Esophagus muscularis mucosa (tissue), 4 donors: ENCODE results near the gene ARAF. TPM values are rescaled to one million over a fixed set of nuclear protein-coding genes. Genes with fewer than 3 reads are reported as not detected.

Experiments used
- DNase-seq: peaks from one replicate; pipeline ENCODE4 v3.0.0-alpha.2; 2017; ENCODE audit errors: extremely low spot score
- H3K27ac ChIP-seq, 4 donors: fragments of 200-600 bp; sonication (generic); replicated peaks in 1 of 4; 1 replicate in 3 of 4; 2 replicates in 1 of 4; pipeline ENCODE4 v1.5.1; 2016 to 2019; ENCODE audit warnings: mild to moderate bottlenecking in 1 of 4
- H3K27me3 ChIP-seq, 4 donors: fragments of 200-600 bp; sonication (generic); one replicate each; pipeline versions ENCODE4 v1.5.1 to v1.6.0; 2016 to 2019
- H3K36me3 ChIP-seq, 4 donors: fragments of 200-600 bp; sonication (generic); one replicate each; pipeline ENCODE4 v1.5.1; 2016 to 2019
- H3K4me1 ChIP-seq, 4 donors: fragments of 200-600 bp; sonication (generic); one replicate each; pipeline ENCODE4 v1.5.1; 2016 to 2019
- H3K4me3 ChIP-seq, 4 donors: fragments of 200-600 bp; sonication (generic); 1 replicate in 2 of 4; 2 replicates in 2 of 4; pipeline ENCODE4 v1.5.1; 2016 to 2019; ENCODE audit warnings: mild to moderate bottlenecking in 4 of 4, moderate library complexity in 1 of 4
- H3K9me3 ChIP-seq, 4 donors: fragments of 200-600 bp; sonication (generic); 1 replicate in 3 of 4; 2 replicates in 1 of 4; pipeline ENCODE4 v1.5.1; 2016 to 2019
- EP300 ChIP-seq: sonication (generic); formaldehyde crosslinking; IDR thresholded peaks from one replicate; pipeline ENCODE4 v1.6.1; 2017; ENCODE audit warnings: antibody characterized with exemption
- POLR2A ChIP-seq: fragments of 450-650 bp; IDR thresholded peaks from one replicate; pipeline ENCODE4 v1.6.1; 2017; ENCODE audit warnings: antibody characterized with exemption, moderate library complexity, mild to moderate bottlenecking, low read depth
- POLR2AphosphoS5 ChIP-seq, 2 donors: sonication (generic); formaldehyde crosslinking; IDR thresholded peaks; one replicate each; pipeline ENCODE4 v1.6.1; 2017; ENCODE audit warnings: antibody characterized with exemption in 2 of 2
- WGBS: methylation state at CpG from one replicate; pipeline ENCODE4 v1.1.5; 2018; 5-methylcytosine and 5-hydroxymethylcytosine counted together
- intact Hi-C: fragments of 100-400 bp; cut with DNase I; formaldehyde crosslinking; loops from one replicate; pipeline ENCODE4 v1.15.1; 2023
- total RNA-seq, 4 donors: library from RNA; depleted of rRNA; stranded (reverse); fragments of >200 nt; gene quantifications; one replicate each; pipeline versions ENCODE4 v1.1.0 to v1.2.1, GENCODE V29; 2016
- TF ChIP-seq, protein P1 (sequence below), 3 experiments: fragments of 200-600 bp in 2 of 3; fragments of 450-650 bp in 1 of 3; sonication (generic) in 2 of 3; IDR thresholded peaks; one replicate each; pipeline ENCODE4 v1.5.1; 2017 to 2019; ENCODE audit warnings: antibody characterized with exemption in 3 of 3, mild to moderate bottlenecking in 2 of 3, moderate library complexity in 1 of 3

The ARAF gene
- total RNA-seq, 4 donors from 2014 or later = 39.3 to 49.6 (median 42.8) TPM

DNA sequence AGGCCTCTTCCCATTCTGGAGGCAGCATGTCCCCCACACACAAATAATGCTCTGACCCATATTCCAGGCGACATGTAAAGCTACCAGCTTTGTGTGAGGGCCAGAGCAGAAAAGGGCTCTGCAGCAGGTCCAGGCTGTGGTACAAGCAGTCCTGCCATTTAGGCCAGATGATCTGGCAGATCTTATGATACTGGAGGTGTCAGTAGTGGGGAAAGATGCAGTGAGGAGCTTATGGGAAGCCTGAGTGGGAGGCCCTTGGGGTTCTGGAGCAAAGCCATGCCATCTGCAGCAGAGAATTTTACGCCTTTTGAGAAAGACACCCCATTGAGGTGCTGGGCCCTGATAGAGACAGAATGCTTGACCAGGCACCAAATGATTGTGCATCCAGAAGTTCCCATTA, 50.9 kb downstream of the ARAF start:
- Histone ChIP-seq H3K36me3 (no peaks in the 10 kb centered on the region), H3K4me3 (no peak overlapping the region), H3K4me1 (no peaks in the 10 kb centered on the region), H3K9me3 (no peaks in the 10 kb centered on the region), H3K27ac (no peak overlapping the region), H3K27me3 (no peaks in the 10 kb centered on the region)
- intact Hi-C loops = no loop called here
- DNase-seq = no peak
- TF ChIP-seq POLR2AphosphoS5 (IDR thresholded peaks at IDR 0.05) (no peak), EP300 (no peak), POLR2A (no peak)
- TF ChIP-seq, protein P1, sequence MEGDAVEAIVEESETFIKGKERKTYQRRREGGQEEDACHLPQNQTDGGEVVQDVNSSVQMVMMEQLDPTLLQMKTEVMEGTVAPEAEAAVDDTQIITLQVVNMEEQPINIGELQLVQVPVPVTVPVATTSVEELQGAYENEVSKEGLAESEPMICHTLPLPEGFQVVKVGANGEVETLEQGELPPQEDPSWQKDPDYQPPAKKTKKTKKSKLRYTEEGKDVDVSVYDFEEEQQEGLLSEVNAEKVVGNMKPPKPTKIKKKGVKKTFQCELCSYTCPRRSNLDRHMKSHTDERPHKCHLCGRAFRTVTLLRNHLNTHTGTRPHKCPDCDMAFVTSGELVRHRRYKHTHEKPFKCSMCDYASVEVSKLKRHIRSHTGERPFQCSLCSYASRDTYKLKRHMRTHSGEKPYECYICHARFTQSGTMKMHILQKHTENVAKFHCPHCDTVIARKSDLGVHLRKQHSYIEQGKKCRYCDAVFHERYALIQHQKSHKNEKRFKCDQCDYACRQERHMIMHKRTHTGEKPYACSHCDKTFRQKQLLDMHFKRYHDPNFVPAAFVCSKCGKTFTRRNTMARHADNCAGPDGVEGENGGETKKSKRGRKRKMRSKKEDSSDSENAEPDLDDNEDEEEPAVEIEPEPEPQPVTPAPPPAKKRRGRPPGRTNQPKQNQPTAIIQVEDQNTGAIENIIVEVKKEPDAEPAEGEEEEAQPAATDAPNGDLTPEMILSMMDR (IDR thresholded peaks at IDR 0.05) = no peak
- WGBS = 80% methylated on average over 2 of the region's 2 CpGs

DNA sequence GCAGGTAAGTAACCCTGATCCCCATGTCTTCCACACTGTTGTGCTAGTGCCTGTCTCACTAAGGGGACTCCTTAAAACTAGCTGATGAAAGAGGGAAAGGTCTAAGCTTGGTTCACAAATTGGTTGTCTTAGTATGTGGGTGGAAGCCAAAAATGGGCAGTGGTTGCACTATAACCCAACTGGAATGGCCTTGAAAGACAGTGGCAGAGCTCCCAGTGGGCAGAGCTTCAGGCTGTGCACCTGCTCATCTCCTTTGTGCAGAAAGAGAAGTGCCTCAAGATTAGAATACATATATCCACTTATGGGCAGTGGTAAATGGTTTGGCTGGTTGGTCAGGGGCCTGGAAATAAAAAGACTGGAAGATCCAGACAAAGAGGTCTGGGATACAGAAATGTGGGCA, 51.4 kb downstream of the ARAF start:
- Histone ChIP-seq H3K27ac (no peak overlapping the region), H3K27me3 (no peaks in the 10 kb centered on the region), H3K4me3 (no peak overlapping the region), H3K4me1 (no peaks in the 10 kb centered on the region), H3K36me3 (no peaks in the 10 kb centered on the region), H3K9me3 (no peaks in the 10 kb centered on the region)
- intact Hi-C loops = no loop called here
- DNase-seq = no peak
- no peak for TF ChIP-seq POLR2A
- TF ChIP-seq EP300 = no peak
- TF ChIP-seq, protein P1 (IDR thresholded peaks at IDR 0.05) = no peak
- TF ChIP-seq POLR2AphosphoS5 (IDR thresholded peaks at IDR 0.05) = no peak

DNA sequence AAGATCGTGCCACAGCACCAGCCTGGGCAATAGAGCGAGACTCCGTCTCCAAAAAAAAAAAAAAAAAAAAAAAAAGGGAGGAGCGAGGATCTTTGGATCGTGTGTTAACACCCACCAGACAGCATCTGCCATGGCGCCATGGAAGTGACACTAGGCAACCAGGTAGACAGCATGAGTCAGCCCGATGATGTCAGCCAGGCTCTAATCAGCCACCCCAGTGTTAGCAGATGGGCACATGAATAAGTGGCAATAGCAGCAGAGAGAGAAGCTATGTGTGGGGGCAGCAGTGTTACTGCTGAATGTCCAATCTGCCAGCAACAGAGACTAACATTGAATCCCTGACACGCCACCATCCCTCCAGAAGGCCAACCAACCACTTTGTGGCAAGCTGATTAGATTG, 52.1 kb downstream of the ARAF start:
- Histone ChIP-seq H3K27ac (no peak overlapping the region), H3K9me3 (no peaks in the 10 kb centered on the region), H3K4me3 (no peak overlapping the region), H3K36me3 (no peaks in the 10 kb centered on the region), H3K27me3 (no peaks in the 10 kb centered on the region), H3K4me1 (no peaks in the 10 kb centered on the region)
- intact Hi-C loops = no loop called here
- DNase-seq = no peak
- TF ChIP-seq EP300 (no peak), POLR2AphosphoS5 (IDR thresholded peaks at IDR 0.05) (no peak), POLR2A (no peak)
- TF ChIP-seq, protein P1 (IDR thresholded peaks at IDR 0.05) = no peak
- WGBS = 82% methylated on average over 8 of the region's 8 CpGs

DNA sequence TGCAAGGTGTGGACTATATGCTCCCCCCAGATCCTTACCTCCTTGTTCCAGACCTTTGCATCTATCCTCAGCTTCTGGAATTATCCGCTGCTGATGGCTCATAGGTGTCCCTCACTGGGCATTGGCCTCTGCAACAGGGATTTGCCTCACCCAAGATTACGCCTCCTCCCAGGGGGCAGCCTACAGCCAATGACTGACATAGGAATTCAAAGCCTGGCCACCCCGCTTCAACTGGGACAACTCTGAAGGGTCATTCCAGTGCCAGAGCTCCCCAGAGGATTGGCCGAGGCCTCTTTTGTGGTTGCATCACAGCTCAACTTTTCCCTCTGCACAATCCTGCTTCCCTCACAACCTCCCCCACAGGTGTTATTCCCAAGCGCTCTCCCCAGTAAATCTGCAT, 53.6 kb downstream of the ARAF start:
- H3K27me3 ChIP-seq = peaks cover 0 to 5% (median 0%) of the 10 kb centered on the region in 4 donors
- DNase-seq = no peak
- H3K36me3 ChIP-seq = no peaks in the 10 kb centered on the region
- TF ChIP-seq POLR2AphosphoS5 (IDR thresholded peaks at IDR 0.05) = no peak
- no peak for TF ChIP-seq POLR2A
- TF ChIP-seq, protein P1 (IDR thresholded peaks at IDR 0.05) = no peak
- TF ChIP-seq EP300 = no peak
- H3K4me3 ChIP-seq = no peak overlapping the region
- intact Hi-C loops = no loop called here
- peaks cover 3 to 6% (median 5%) of the 10 kb centered on the region in 4 donors for H3K4me1 ChIP-seq
- WGBS = 72% methylated on average over 5 of the region's 5 CpGs
- no peaks in the 10 kb centered on the region for H3K9me3 ChIP-seq
- no peak overlapping the region for H3K27ac ChIP-seq

DNA sequence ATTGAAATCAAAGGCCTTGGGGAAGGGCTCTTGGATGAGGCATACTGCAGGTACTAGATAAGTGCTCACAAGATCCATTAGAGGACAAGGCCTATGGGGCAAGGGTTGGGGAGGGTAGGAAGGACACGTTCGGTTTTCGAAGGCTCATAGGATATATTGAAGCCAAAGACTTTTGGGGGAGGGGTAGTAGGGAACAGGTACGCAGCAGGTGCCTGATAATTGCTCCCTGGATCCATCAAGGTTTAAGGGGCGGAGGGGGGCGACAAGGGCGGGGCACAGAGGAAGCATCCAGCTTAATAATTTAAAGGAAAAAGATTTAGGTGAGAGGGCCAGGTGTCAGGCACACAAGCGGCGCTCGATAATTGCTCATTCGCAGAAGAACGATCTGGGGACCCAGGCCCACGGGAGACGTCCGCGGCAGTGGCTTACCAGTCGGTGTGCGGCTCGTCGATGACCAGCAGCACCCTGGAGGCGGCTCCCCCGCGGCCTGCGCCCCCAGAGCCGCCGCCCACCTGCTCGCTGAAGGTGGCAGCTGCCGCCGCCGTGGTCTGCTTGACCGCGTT, 58.0 kb downstream of the ARAF start:
- WGBS = 63% methylated on average over 19 of the region's 32 CpGs
- H3K9me3 ChIP-seq = no peaks in the 10 kb centered on the region
- peak overlapping the region in 3 of 4 donors; percentile 39 to 53 (median 40) for H3K4me3 ChIP-seq
- H3K27me3 ChIP-seq = peaks cover 0 to 16% (median 3%) of the 10 kb centered on the region in 4 donors
- no peak for DNase-seq
- H3K27ac ChIP-seq = no peak overlapping the region
- intact Hi-C loops = no loop called here
- H3K4me1 ChIP-seq = peaks cover 3 to 16% (median 12%) of the 10 kb centered on the region in 4 donors
- TF ChIP-seq POLR2A (no peak), EP300 (no peak), POLR2AphosphoS5 (IDR thresholded peaks at IDR 0.05) (no peak)
- TF ChIP-seq, protein P1 (IDR thresholded peaks at IDR 0.05) = no peak
- H3K36me3 ChIP-seq = no peaks in the 10 kb centered on the region
